ENCODE data around the gene MYO16.

GRCh38 chr13:109199280-109199679 lies 569.9 kb downstream of the MYO16 start:
- TF ChIP-seq CTCF (IDR thresholded peaks at IDR 0.05) (no peak), POLR2A (IDR thresholded peaks at IDR 0.05) (no peak)
